ENCODE data around the gene TMEM258.
A peak's percentile ranks its signal among the peaks of the same experiment; 100 is the strongest.

Gene TMEM258

GRCh38 chr11:61754534-61755482, 37.6 kb downstream of the TMEM258 start:
- DNase-seq = no peak

GRCh38 chr11:61753672-61754071, 38.7 kb downstream of the TMEM258 start:
- DNase-seq = no peak

GRCh38 chr11:61752925-61753521, 39.4 kb downstream of the TMEM258 start:
- no peak for DNase-seq

GRCh38 chr11:61752117-61752924, 40.1 kb downstream of the TMEM258 start, which contains the start of gene MYRF:
Gene MYRF (plus strand): TSS chr11:61752636. CDS start chr11:61752745, 109 bp downstream.
- peak; percentile 56 for DNase-seq

GRCh38 chr11:61751384-61751783, 41.0 kb downstream of the TMEM258 start:
- DNase-seq = no peak

GRCh38 chr11:61750631-61751273, 41.6 kb downstream of the TMEM258 start:
- no peak for DNase-seq

- DNase-seq = no peak
Observed at GRCh38 chr11:61749591-61750217, 42.7 kb downstream of the TMEM258 start.

- DNase-seq = no peak
Observed at GRCh38 chr11:61747967-61748285, 44.5 kb downstream of the TMEM258 start.

- DNase-seq = peak; percentile 37
Observed at GRCh38 chr11:61747192-61747966, 45.0 kb downstream of the TMEM258 start.

GRCh38 chr11:61746442-61747191, 45.8 kb downstream of the TMEM258 start:
- no peak for DNase-seq

- DNase-seq = no peak
Observed at GRCh38 chr11:61745781-61746441, 46.5 kb downstream of the TMEM258 start.

GRCh38 chr11:61744609-61745156, 47.7 kb downstream of the TMEM258 start:
- no peak for DNase-seq

- DNase-seq = no peak
Observed at GRCh38 chr11:61744181-61744580, 48.2 kb downstream of the TMEM258 start.

GRCh38 chr11:61743486-61744095, 48.8 kb downstream of the TMEM258 start:
- no peak for DNase-seq

GRCh38 chr11:61742391-61742790, 50.0 kb downstream of the TMEM258 start:
- DNase-seq = no peak

- DNase-seq = no peak
Observed at GRCh38 chr11:61739966-61740365, 52.4 kb downstream of the TMEM258 start.

- no peak for DNase-seq
Observed at GRCh38 chr11:61739413-61739812, 53.0 kb downstream of the TMEM258 start.

Data from activated gamma-delta T cell treated with Interleukin-2 at 50 U/mL for 16 hours (primary cell).